ENCODE data around the gene MRPL22. TPM values are rescaled to one million over a fixed set of nuclear protein-coding genes. Genes with fewer than 3 reads are reported as not detected.
A peak's percentile ranks its signal among the peaks of the same experiment; 100 is the strongest.
"Not testable (repeated sequence)": the region's sequence is repeated elsewhere in the genome, so short reads cannot be mapped to it uniquely, and the experiment has no call there.

The MRPL22 gene
- total and polyA plus RNA-seq, 8 donors, result 1.3 to 63.4 (median 10.1) TPM; not detected in 1

DNA sequence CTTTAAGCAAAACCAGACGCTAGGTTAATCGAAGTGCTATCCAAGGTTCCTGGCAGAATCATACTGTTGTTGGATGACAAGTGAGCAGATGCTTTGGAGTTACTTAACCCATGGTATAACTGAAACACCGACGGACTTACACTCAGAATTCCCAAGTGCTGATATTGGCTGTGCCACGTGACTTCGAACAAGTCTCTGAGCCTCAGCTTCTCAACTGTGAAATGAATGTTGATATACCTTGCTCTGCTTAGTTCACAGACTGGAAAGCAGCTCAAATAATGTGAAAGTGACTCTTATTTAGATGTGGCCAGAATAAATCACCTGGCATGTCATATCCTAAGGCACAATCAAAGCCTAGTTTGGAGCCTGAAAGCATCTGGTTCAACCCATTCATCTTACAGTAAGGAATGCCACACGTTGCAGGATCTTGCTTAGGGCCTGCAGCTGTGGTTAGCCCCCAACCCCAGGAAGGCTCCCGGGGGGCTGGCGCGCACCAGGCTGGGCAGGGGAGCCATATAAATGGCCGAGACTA is 3.6 kb upstream of the MRPL22 start:
- no peaks in the 10 kb centered on the region for H3K27me3 ChIP-seq
- H3K9me3 ChIP-seq, result no peaks in the 10 kb centered on the region
- peaks cover 0 to 35% (median 25%) of the 10 kb centered on the region in 4 donors for H3K36me3 ChIP-seq
- H3K27ac ChIP-seq, result peak overlapping the region in 4 of 5 donors; percentile 73 to 83 (median 78)
- intact Hi-C loops (cut with DNase I; ENCODE audit: low total_unique reads), result loop anchor here (10.0 kb wide), 1 partner anchor 72 kb away; no protein-coding TSS in a partner anchor
- peaks cover 26 to 48% (median 37%) of the 10 kb centered on the region in 4 donors for H3K4me1 ChIP-seq
- TF ChIP-seq EP300 (IDR thresholded peaks at IDR 0.05) (no peak), POLR2AphosphoS5 (IDR thresholded peaks at IDR 0.05) (no peak), CTCF (IDR thresholded peaks at IDR 0.05) (no peak)
- WGBS, 5 donors, result 15 to 21% (median 18%) methylated on average over 7 to 11 of the region's 11 CpGs
- H3K4me3 ChIP-seq, result peak overlapping the region; percentile 81 to 97 (median 84)
- no peak for DNase-seq

DNA sequence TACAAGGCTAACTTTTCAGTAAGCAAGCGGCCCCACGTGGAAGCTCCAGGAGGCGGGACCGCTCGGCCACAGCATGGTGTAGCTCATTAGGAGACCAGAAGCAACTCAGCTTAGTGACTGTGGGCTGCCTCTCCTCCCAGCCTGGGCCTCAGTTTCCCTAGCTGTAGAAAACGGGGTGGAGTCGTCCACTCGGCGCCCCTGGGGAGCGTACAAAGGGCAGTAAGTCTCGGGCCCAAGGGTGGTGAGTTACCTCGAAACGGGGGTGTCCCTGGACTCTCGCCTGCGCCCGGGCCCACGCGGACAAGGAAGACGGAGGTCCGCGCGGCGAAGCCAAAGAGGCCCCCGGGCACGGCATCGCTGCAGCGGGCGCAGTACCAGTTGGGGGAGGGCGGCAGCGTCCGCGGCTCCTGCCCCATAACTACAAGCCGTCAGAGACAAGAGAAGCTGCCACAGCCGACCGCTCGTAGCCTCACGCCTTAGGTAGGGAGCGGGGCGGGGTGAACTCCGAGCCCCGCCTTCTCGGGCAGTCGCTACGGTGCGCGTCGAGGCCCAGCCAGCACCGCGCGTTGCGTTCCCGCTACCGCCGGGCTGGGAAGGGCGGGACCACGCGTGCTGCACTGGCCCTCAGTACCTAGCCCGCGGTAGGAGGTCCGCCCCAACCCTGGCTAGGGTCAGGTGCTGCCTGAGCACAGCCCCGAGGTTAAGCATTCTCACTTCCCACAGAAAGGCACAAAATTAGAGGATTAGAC is 3.0 kb upstream of the MRPL22 start, which contains the start of gene GEMIN5:
TSS of gene GEMIN5 (minus strand) at position 494 of the 749 bp plus-strand sequence. CDS start at position 416, 78 bp downstream.
- TF ChIP-seq CTCF (IDR thresholded peaks at IDR 0.05), result no peak
- TF ChIP-seq POLR2AphosphoS5 (IDR thresholded peaks at IDR 0.05), result peak; percentile 68 to 96 (median 76)
- no peak for TF ChIP-seq POLR2A (IDR thresholded peaks at IDR 0.05)

DNA sequence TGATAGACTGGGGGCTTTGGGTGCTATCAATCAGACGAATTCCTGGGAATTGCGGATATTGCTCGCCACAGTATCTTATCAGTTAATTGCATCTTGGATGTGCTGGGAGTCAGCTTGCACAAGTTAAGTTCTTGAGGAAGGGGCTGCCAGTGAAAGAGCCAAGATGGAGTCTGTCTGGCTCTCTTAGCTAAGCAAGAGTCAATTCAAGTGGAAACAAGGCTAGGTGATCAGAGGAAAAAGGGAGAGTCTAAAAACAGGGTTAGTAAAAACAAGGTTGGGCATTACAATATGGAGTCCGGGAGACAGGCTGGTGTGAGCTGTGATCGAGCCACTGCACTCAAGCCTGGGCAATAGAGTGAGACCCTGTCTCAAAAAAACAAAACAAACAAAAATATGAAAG is 1.5 kb upstream of the MRPL22 start:
- DNase-seq, H3K4me3 ChIP-seq, H3K27ac ChIP-seq, H3K9me3 ChIP-seq, H3K27me3 ChIP-seq: not testable (repeated sequence)
- intact Hi-C loops (cut with DNase I; ENCODE audit: low total_unique reads), result loop anchor here (10.0 kb wide), 1 partner anchor 75 kb away; no protein-coding TSS in a partner anchor
- Histone ChIP-seq H3K4me1 (peaks cover 26 to 68% (median 52%) of the 10 kb centered on the region in 4 donors), H3K36me3 (peaks cover 0 to 19% (median 13%) of the 10 kb centered on the region in 4 donors)
- 68 to 86% (median 78%) methylated on average over 5 of the region's 5 CpGs for WGBS, 5 donors

More for the DNA sequence above, 3.0 kb upstream of the MRPL22 start, which contains the start of gene GEMIN5:
- Histone ChIP-seq H3K4me3 (peak within 1 kb of the TSS; percentile 81 to 97 (median 84)), H3K27me3 (no peaks in the 10 kb centered on the region), H3K27ac (peak within 1 kb of the TSS; percentile 43 to 83 (median 76)), H3K9me3 (no peaks in the 10 kb centered on the region), H3K36me3 (peaks cover 0 to 28% (median 19%) of the 10 kb centered on the region in 4 donors), H3K4me1 (peaks cover 26 to 55% (median 43%) of the 10 kb centered on the region in 4 donors)
- WGBS, 5 donors, result 0 to 1% (median 0%) methylated on average over 26 to 61 of the region's 61 CpGs
- intact Hi-C loops (cut with DNase I; ENCODE audit: low total_unique reads), result loop anchor here (10.0 kb wide), 1 partner anchor 73 kb away; no protein-coding TSS in a partner anchor
- peak; percentile 87 to 96 for DNase-seq

DNA sequence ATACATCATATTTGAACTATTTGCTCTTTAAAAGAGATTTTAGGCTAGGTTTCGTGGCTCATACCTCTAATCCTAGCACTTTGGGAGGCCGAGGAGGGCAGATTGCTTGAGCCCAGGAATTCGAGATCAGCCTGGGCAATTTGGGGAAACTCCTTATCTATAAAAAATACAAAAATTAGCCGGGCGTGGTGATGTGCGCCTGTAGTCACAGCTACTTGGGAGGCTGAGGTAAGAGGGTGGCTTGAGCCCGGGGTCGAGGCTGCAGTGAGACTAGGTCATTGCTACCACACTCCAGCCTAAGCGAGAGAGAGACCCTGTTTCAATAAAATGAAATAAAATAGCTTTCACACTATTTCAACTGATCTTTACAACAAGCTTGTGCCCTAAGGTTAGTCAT is 500 bp upstream of the MRPL22 start:
- peak overlapping the region in 4 of 5 donors; percentile 65 to 78 (median 75) for H3K27ac ChIP-seq
- DNase-seq, result no peak

More for the DNA sequence above, 500 bp upstream of the MRPL22 start:
- intact Hi-C loops (cut with DNase I; ENCODE audit: low total_unique reads), result no loop called here
- no peaks in the 10 kb centered on the region for H3K9me3 ChIP-seq
- H3K4me3 ChIP-seq, result peak overlapping the region; percentile 67 to 85 (median 68)
- no peaks in the 10 kb centered on the region for H3K27me3 ChIP-seq
- peaks cover 0 to 9% (median 6%) of the 10 kb centered on the region in 4 donors for H3K36me3 ChIP-seq
- WGBS, 5 donors, result 67 to 82% (median 74%) methylated on average over 9 of the region's 9 CpGs
- H3K4me1 ChIP-seq, result peaks cover 26 to 78% (median 57%) of the 10 kb centered on the region in 4 donors
- no peak for TF ChIP-seq EP300 (IDR thresholded peaks at IDR 0.05)
- TF ChIP-seq POLR2A (IDR thresholded peaks at IDR 0.05), result no peak
- no peak for TF ChIP-seq CTCF (IDR thresholded peaks at IDR 0.05)
- no peak for TF ChIP-seq POLR2AphosphoS5 (IDR thresholded peaks at IDR 0.05)

Data from stomach (tissue), 9 donors.